Hippocampal formation (tissue), 2 donors: Measurements from ENCODE around the gene SND1.

Experiments
- DNase-seq, 2 donors: peaks; one replicate each; lab custom pipeline; 2025; lab: John Stamatoyannopoulos, UW

Gene SND1

DNA sequence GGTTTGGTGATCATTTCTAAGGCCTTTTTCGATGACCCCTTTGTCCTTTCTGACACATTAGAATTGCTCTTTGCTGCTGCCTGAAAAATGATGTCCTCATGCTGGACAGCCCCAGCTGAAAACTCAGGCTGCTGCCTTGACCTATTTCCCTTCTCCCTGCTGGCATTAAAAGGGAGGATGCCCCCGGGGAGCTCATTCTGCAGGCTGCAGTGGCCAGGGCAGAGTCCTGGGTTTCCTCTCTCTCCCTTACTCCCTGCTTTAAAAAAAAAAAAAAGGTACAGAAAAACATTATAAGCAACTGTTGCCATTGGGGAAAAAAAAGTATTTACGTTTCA lies 343.9 kb downstream of the SND1 start:
- DNase-seq, result no peak

GRCh38 chr7:127996253-127997071 lies 344.5 kb downstream of the SND1 start:
- DNase-seq, result no peak

DNA sequence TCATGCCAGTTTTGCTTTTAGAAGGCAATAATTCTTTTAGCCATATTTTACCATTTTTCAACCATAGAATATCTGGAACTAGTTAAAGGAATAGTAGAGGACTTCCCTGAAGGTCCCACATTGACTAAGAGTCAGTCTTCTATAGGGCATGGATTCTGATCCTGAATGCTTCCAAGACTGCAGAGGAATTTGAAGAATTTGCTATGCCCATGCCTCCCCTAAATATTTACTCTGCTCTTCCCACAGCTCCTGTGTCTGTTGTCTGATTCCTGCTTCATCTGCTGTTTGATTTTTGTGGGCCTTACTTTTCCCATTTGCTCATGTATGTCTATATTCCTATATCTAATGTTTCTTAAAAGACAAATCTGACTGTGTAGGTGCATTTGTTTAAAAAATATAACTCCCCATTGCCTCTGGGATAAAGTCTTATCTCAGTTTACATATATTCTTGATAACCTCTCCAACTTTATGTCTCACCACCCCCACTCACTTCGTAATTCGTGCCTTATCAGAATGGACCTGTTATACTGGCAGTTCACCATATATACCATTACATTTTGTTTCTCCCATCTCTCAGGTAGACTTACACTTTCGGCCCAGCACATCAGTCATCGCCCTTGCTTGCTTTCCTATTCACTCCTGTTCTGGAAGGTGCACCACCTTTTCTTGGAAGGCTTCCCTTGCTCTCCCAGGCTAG lies 345.4 kb downstream of the SND1 start:
- DNase-seq, result no peak

GRCh38 chr7:127998671-127999070 lies 346.7 kb downstream of the SND1 start:
- DNase-seq, result no peak

- DNase-seq, result no peak
Observed at GRCh38 chr7:128000048-128000447, 348.1 kb downstream of the SND1 start.

GRCh38 chr7:128000854-128001265 lies 348.9 kb downstream of the SND1 start:
- DNase-seq, result no peak

DNA sequence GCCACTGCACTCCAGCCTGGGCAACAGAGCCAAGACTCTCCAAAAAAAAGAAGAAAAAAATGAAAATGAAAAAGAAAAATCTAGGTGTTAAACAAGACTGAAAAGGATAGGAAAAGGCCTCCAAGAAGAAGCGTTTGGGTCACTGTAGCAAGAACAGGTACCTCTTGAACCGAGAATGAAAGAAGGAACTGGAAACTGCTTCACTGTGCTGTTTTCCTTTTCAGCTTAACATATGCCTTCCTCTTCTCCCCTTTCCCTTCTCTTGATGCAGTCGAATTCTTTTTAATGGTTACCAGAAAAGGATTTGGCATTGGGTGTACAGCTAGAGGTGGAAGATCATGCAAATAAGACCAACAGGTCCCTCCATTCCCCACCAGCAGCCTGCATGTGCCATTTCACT lies 351.2 kb downstream of the SND1 start:
- DNase-seq, result no peak

DNA sequence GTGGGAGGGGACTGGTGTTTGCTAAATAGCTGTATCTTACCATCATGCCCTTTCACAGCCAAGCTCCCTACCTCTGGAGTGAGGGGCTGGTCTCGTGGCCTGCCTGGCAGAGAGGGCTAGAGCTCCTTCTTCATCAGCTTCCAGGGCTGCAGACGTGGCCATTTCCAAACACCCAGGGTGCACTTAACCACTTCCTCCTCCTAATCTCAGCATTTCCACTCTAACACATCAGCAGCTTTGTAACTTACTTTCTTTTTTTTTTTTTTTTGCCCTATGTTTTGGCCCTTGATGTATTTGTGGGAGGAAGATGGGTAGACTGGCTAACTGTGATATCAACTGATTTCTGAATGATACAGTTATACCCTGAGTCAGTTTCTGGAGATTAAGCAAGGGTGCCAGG lies 351.8 kb downstream of the SND1 start:
- no peak for DNase-seq

GRCh38 chr7:128004623-128005022 lies 352.6 kb downstream of the SND1 start:
- no peak for DNase-seq

GRCh38 chr7:128005117-128005516 lies 353.1 kb downstream of the SND1 start:
- DNase-seq, result no peak

DNA sequence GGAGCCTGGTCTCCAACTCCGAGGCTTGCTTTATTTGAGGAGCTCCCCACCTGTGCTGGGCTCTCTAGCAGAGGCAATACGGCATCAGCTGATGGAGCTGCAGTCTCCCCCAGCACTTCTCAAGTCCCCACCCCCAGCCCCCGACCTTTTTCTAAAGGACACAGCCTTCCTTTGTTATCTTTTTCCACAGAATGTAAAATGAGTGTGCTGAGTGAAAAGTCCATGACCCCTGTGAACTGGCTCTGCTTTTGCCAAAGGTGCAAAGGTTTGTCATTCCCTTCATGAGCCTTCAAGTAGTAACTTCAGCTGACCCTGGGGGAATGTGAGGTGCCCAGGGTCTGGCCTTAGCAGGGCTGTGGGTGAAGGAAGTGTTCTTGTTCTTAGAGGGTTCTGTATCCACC lies 353.8 kb downstream of the SND1 start:
- no peak for DNase-seq

GRCh38 chr7:128006550-128007302 lies 354.7 kb downstream of the SND1 start:
- DNase-seq, result no peak

- DNase-seq, result no peak
Observed at GRCh38 chr7:128007303-128007680, 355.3 kb downstream of the SND1 start.

DNA sequence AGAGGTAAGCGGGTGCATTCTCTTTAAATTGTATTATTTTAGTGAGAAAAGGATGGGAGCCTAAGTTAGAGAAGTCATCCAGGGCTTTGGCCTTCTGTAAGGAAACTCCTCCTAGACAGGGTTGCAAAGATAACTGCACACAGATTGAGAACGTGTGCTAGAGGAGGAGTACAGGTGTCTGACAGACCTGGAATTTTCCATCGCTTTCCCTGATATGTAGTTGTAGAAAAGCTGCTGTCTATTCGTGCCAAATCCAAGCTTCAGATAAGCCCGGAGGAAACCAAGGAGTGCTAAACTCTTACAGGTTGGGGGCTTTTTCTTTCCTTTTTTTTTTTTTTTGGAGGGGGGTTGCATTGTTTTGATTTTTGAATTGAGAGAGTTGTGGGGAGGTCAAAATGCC lies 356.1 kb downstream of the SND1 start:
- DNase-seq, result no peak

GRCh38 chr7:128008744-128009143 lies 356.8 kb downstream of the SND1 start:
- no peak for DNase-seq

DNA sequence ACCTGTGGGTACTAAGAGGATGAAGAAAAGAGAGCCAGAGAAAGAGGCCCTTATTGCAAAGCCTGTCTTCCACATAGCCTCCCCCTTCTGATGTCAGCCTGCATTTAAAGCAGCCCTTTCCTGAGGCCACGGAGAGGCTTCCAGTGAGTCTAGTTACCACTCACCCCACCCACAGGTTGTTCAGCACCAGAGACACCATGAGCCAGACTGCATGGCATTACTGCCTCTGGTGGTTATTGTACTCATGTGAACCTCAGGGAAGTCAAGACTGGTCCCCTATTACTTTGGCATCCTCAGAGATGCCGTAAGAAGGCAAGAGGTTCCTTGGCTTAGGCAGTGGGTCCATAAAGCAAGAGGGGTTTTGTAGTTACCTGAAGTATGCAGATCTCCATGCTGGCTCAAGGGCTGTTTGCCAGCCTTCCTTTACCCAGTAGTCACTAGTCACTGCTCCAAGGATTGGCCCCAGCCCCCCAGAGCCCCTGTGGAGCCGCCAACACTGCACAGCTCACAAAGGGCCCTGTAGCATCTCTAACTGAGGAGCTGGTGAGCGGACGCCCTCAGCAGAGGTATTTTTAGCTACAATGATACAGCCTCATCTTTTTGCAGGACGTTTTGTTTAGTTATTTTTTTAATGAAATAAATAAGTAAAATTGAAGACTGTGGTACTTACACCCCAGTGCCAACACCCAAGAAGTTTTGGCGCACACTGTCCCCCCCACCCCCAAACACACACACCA lies 358.6 kb downstream of the SND1 start:
- no peak for DNase-seq

GRCh38 chr7:128011131-128011661 lies 359.2 kb downstream of the SND1 start:
- no peak for DNase-seq

GRCh38 chr7:128014811-128015210 lies 362.8 kb downstream of the SND1 start:
- DNase-seq, result no peak

DNA sequence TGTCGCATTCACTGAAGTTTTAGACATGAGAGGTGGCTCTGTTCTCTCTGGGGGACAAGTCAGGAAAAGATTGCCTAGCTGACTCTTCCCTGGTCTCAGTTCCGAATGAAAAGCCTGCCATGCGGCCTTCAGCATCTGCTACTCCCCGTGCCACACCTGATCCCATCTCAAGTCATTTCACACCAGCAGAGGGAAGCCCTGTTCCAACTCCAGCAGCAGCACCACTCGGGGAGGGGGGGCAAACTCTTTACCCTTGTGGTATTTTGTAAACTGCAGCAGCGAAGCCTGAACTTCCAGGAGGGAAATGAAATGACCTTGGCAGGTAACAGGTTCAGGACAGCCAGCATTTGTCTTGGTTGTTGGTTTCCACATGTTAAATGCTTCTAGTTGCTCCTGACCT lies 365.5 kb downstream of the SND1 start:
- DNase-seq, result no peak

- no peak for DNase-seq
Observed at GRCh38 chr7:128017862-128018845, 366.2 kb downstream of the SND1 start.

- no peak for DNase-seq
Observed at GRCh38 chr7:128019288-128019687, 367.3 kb downstream of the SND1 start.
